MG63 (cell line): ENCODE results near the gene KLHL1. TPM values are rescaled to one million over a fixed set of nuclear protein-coding genes. Genes with fewer than 3 reads are reported as not detected.
A peak's percentile ranks its signal among the peaks of the same experiment; 100 is the strongest.

ENCODE experiments used
- DNase-seq: peaks from one replicate; pipeline ENCODE4 v3.0.0-alpha.2; 2020
- H3K27me3 ChIP-seq: fragments of 250-450 bp; sonication (Bioruptor Pico); 2 replicates; pipeline ENCODE4 v1.5.1; 2020; ENCODE audit warnings: mild to moderate bottlenecking, moderate library complexity
- H3K36me3 ChIP-seq: fragments of 250-450 bp; sonication (Bioruptor Pico); 2 replicates; pipeline ENCODE4 v1.5.1; 2020; ENCODE audit warnings: mild to moderate bottlenecking, moderate library complexity
- H3K4me3 ChIP-seq: fragments of 250-450 bp; sonication (Bioruptor Pico); 2 replicates; pipeline ENCODE4 v1.5.1; 2020; ENCODE audit warnings: mild to moderate bottlenecking, moderate library complexity
- H3K9me3 ChIP-seq: fragments of 250-450 bp; sonication (Bioruptor Pico); 2 replicates; pipeline ENCODE4 v1.5.1; 2020; ENCODE audit warnings: mild to moderate bottlenecking, moderate library complexity
- total RNA-seq: library from RNA; depleted of rRNA; stranded (reverse); fragments of >200 nt; shearing (Covaris generic); gene quantifications from 2 replicates; pipeline ENCODE4 v1.2.3, GENCODE V29; 2014; ENCODE audit warnings: low replicate concordance

The KLHL1 gene
- total RNA-seq, 1 experiment from 2014 or later = not detected

DNA sequence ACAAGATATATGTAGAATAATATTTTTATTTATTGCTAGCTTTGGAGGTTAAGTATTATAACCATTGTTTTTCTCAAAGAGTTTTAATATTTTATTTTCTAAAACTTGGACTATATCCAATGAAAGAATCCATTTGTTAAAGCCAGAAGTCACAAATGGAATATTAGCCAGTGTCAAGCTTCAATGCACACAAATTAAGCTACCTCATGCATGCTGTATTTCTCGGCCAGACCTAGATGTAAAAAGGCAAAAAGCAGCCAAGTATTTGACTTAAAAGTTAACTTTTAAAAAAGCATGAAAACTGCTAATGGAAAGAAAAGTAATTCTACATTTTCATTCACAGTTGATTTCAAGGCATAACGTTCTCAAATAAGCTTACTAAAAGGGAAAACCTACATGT is 160.7 kb downstream of the KLHL1 start:
- no peaks in the 10 kb centered on the region for H3K27me3 ChIP-seq
- no peaks in the 10 kb centered on the region for H3K36me3 ChIP-seq
- no peaks in the 10 kb centered on the region for H3K9me3 ChIP-seq
- H3K4me3 ChIP-seq = no peak overlapping the region
- no peak for DNase-seq

DNA sequence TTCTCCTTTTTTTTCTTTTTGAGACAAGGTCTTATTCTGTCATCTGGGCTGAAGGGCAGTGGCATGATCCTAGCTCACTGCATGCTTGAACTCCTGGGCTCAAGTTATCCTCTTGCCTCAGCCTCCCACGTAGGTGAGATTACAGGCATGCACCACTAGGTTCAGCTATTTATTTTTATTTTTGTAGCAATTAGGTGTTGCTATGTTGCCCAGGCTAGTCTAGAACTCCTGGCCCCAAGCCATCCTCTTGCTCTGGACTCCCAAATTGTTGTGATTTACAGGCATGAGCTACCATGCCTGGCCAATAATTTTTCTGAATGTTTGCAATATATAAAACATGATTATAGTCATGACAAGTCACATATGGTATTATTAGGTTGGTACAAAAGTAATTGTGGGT is 161.7 kb downstream of the KLHL1 start:
- Histone ChIP-seq H3K4me3 (no peak overlapping the region), H3K9me3 (no peaks in the 10 kb centered on the region), H3K27me3 (no peaks in the 10 kb centered on the region), H3K36me3 (no peaks in the 10 kb centered on the region)
- no peak for DNase-seq

DNA sequence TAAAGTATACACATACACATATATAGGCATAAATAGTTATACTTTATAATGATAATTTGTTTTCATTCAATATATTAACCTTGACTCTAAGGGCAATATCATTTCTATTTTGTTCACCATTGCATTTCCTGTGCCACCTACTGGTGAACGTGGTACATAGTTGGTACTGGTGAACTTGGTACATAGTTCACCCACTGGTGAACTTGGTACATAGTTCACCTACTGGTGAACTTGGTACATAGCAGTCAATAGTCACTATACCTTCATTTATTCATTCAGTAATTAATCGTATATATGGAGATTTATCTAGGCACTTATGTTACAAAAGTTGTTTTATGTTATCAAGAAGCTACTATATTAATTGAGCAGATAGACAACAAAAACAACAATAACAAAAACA is 173.2 kb downstream of the KLHL1 start:
- Histone ChIP-seq H3K4me3 (no peak overlapping the region), H3K27me3 (no peaks in the 10 kb centered on the region), H3K36me3 (no peaks in the 10 kb centered on the region), H3K9me3 (no peaks in the 10 kb centered on the region)
- DNase-seq = peak; percentile 7

DNA sequence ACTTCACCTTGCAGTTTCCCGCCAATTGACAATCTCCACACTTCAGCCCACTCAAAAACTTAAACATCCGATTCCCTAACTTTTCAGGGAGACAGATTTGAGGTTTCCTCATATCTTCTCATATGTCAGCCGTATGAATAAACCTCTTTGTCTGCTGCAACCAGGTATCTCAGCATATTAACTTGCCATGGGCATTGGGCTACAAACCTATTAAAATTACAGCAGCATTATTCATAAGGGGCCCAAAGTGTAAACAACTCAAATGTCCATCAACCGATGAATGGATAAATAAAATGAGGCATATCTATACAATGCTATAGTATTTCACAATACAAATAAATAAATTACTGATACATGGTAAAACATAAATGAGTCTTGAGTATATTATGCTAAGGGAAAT is 180.0 kb downstream of the KLHL1 start:
- no peak overlapping the region for H3K4me3 ChIP-seq
- H3K9me3 ChIP-seq = no peaks in the 10 kb centered on the region
- no peaks in the 10 kb centered on the region for H3K27me3 ChIP-seq
- no peaks in the 10 kb centered on the region for H3K36me3 ChIP-seq
- DNase-seq = no peak

DNA sequence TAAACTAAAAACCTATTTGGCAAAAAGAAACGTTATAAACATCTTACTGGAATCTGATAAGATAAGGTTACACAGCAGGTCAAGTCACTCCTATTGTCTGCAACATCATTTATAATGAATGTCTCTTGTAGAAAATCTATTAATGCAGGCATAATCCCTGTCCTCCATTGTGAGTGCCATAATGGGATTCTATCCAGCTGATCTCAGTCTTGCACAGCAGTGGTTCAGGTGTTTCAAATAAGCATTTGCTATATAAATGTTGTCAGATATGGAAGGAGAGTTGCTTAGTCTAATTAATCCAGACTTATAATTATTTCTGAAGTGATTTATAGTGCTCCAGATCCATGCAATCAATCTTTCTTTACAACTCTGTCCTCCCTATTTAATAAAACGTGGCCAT is 187.1 kb downstream of the KLHL1 start:
- Histone ChIP-seq H3K36me3 (no peaks in the 10 kb centered on the region), H3K27me3 (no peaks in the 10 kb centered on the region), H3K9me3 (no peaks in the 10 kb centered on the region), H3K4me3 (no peak overlapping the region)
- DNase-seq = no peak

DNA sequence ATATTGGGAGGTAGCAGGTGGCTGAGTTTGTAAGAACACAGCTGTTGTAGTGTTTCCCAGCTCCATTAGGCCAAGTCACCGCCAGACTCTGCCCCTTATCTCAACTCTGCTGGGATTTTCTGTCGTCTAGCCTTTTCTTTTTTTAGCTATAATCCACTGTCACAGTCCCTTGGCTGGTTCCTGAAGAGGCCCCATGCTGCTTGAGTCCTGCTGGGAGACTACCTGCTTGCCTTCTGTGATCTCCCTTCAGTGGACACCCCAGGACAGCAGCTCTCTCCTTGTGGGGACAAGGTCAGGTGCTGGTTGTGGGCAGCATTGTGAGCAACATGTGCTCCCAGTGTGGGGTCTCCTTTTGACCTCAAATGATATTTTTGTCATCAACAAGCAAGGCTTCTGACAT is 195.6 kb downstream of the KLHL1 start:
- H3K27me3 ChIP-seq = no peaks in the 10 kb centered on the region
- no peaks in the 10 kb centered on the region for H3K9me3 ChIP-seq
- no peak overlapping the region for H3K4me3 ChIP-seq
- H3K36me3 ChIP-seq = no peaks in the 10 kb centered on the region
- no peak for DNase-seq

DNA sequence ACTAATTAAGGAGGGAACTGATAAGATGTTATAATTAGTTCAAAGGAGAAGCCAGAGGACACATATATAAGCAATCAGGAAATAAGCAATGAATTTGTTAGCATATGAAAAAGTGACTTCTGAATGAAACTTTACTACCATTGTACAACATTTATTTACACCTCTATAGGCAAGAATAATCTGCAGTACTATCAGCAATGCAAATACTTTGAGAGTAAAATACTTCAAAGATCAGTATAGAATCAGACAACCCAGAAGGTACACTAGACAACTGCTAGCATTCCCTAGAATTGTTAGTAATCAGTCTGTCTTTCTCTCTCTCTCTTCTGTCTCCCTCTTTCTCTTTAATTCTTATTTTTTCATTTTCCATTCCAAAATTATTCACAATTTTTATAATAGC is 197.5 kb downstream of the KLHL1 start:
- Histone ChIP-seq H3K36me3 (no peaks in the 10 kb centered on the region), H3K9me3 (no peaks in the 10 kb centered on the region), H3K27me3 (no peaks in the 10 kb centered on the region), H3K4me3 (no peak overlapping the region)
- DNase-seq = no peak

DNA sequence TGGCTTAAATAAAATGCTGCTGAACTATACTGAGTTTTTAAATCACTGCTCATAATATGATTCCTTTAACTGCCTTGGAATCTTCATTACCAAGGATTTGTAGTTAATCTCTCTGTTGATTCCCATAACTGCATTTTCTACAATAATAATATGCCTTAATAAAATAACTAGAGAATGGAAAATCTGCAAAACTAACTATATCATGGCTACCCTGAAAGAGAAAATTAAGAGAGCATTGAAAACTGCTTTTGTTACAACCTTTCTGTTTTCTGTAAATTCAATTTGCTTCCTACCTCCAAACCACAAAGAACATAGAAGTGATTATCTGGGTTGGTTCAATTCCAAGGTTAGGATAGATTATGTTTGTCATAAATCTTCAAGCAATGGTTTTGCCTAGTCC is 203.5 kb downstream of the KLHL1 start:
- Histone ChIP-seq H3K36me3 (no peaks in the 10 kb centered on the region), H3K9me3 (no peaks in the 10 kb centered on the region), H3K27me3 (no peaks in the 10 kb centered on the region), H3K4me3 (no peak overlapping the region)
- no peak for DNase-seq

DNA sequence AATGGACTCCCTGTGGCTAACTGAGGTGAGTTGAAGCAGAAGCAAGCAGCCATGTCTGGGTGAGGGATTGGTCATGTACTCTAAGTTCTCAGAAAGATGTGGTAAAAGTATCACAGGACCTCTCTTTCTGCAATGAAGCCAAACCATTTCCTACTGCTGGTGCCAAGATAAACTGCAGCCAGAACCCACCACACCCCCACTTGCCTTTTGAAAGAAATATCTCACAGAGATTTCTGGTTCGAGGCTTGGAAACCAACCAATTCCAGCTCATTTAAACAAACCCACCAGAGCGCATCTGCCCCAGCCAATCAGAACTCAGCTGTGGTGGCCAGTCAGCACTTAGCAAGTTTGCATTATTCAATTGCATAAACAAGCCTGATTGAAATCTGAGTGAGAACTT is 205.2 kb downstream of the KLHL1 start:
- H3K36me3 ChIP-seq = no peaks in the 10 kb centered on the region
- no peak overlapping the region for H3K4me3 ChIP-seq
- H3K9me3 ChIP-seq = no peaks in the 10 kb centered on the region
- peak; percentile 15 for DNase-seq
- H3K27me3 ChIP-seq = no peaks in the 10 kb centered on the region

DNA sequence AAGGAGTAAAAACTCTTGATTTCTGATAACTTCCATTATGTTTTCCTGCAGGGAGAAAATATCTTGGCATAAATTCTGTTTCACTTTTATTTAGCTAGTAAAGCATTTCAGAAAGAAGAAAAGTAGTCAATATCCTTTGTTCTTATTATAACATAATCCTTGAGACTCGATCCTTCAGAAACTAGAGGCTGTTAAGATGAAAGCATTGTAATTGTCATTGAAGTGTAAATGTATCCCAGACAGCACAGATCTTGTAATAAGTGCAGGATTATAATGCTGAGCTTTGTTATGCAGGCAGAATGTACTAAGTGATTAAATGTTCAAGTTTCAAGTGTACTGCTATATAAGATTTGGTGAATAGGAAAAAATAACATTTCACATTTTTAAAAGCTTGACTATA is 225.8 kb downstream of the KLHL1 start:
- no peak for DNase-seq
- Histone ChIP-seq H3K9me3 (no peaks in the 10 kb centered on the region), H3K27me3 (no peaks in the 10 kb centered on the region), H3K4me3 (no peak overlapping the region), H3K36me3 (no peaks in the 10 kb centered on the region)

DNA sequence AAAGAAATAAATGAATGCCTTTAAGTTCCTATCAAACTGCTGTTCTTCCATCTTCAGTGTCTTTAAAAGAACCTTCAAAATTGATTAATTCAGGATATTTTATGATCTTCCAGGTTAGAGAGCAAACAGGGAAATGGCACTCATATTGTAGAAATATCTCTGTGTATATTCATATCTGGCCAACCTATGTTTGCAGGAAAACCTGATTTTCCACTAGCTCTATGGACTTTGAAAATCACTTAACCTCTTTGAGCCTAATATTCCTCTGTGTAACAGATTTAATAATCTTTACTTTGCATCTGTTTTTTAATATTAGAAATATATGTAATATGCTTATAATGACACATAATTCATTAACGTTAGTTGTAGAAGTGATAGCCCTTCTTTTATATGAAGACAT is 228.3 kb downstream of the KLHL1 start:
- DNase-seq = no peak
- no peak overlapping the region for H3K4me3 ChIP-seq
- no peaks in the 10 kb centered on the region for H3K9me3 ChIP-seq
- no peaks in the 10 kb centered on the region for H3K27me3 ChIP-seq
- H3K36me3 ChIP-seq = no peaks in the 10 kb centered on the region

DNA sequence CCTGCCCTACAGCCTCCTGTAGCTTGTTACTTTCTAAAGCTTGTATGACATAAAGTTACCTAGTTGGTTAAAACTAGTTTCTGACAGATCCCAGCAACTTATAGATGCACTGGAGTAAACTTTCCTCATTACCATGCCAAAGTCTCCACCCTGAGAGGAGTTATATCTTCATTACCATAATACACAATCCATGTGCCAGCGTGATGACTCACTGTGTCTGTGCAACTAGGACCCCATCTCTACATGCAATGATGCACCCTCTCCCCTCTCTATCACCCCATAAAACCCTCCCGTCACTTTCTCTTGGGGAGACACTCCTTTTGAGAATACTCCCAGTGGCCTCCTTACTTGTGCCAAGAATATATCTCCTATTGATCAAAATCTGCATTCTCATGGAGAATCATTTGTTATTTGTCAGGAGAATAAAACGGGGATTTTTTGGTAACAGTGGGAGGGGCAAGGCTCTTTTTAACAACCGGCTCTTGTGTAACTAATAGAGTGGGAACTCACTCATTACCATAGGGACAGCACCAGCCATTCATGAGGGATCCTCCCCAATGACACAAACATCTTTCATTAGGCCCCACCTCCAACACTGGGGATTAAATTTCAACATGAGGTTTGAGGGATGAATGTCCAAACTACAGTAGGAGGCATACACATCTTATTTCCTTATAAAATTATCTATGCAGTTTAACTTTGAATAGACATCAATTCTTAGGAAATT is 235.8 kb downstream of the KLHL1 start:
- H3K27me3 ChIP-seq = no peaks in the 10 kb centered on the region
- H3K4me3 ChIP-seq = no peak overlapping the region
- H3K36me3 ChIP-seq = no peaks in the 10 kb centered on the region
- no peak for DNase-seq
- H3K9me3 ChIP-seq = no peaks in the 10 kb centered on the region

DNA sequence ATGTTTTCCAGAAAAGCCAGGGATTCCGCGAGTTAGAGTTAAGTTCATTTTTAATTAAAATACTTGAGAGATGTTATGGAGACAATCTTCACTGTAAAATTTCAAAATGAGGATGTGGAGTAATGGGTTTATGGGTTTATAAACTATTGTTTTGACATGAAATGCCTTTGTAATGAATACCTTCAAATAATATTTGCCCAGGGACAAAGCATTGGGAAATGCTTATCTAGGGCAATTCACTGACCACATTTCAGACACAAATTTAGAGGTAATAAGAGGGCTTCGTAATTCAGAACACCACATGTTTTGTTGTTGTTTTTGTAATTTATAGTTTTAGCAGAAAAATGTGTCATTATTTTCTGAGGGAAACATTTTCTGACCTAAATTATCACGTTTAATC is 241.7 kb downstream of the KLHL1 start:
- Histone ChIP-seq H3K36me3 (no peaks in the 10 kb centered on the region), H3K27me3 (no peaks in the 10 kb centered on the region), H3K4me3 (no peak overlapping the region), H3K9me3 (no peaks in the 10 kb centered on the region)
- no peak for DNase-seq

DNA sequence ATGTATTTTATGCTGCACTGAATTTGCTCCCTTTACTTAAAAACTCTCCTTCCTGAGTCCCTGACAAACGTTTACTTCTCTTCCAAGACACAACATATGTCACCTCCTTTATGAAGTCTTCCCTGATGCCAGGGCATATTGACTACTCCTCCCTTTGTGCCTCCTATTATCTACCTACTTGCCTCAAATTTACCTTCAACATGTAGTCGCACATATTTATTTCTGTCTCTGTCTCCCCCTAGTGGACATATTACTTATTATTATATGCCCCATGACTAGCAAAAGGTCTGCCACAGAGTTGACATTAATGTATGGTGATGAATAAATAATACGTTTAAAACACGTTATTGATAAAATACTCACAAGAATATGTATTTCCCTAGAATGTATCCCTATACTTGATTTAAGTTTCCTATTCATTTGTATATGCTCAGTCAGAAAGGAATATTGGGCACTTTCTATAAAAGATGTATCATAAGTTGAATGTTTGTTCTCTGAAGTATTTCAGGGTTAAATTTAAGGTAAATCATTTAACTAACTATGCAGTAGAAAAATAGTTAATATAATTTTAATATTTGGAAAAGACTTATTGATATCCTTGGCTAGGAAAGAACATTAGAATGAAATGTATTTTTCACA is 250.9 kb downstream of the KLHL1 start:
- Histone ChIP-seq H3K36me3 (no peaks in the 10 kb centered on the region), H3K4me3 (no peak overlapping the region), H3K27me3 (no peaks in the 10 kb centered on the region), H3K9me3 (no peaks in the 10 kb centered on the region)
- DNase-seq = no peak

DNA sequence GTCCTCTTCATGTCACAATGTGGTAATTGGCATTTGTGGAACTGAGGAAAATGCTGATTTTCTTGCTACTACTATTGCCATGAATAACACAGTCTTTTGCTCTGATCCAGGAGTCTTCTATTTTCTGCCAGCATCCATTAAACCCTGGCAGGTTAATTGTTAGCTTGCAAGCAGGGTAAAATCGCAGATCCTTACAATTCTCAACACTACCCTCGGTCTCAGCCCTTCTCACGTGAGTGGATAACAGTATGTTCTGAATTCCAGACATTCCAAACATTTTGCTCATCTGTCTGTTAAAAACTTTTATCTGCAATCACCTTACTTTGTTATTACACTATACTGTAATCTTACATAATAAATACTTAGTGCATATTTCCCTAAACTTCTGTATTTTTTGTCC is 251.9 kb downstream of the KLHL1 start:
- Histone ChIP-seq H3K4me3 (no peak overlapping the region), H3K27me3 (no peaks in the 10 kb centered on the region), H3K9me3 (no peaks in the 10 kb centered on the region), H3K36me3 (no peaks in the 10 kb centered on the region)
- DNase-seq = no peak

DNA sequence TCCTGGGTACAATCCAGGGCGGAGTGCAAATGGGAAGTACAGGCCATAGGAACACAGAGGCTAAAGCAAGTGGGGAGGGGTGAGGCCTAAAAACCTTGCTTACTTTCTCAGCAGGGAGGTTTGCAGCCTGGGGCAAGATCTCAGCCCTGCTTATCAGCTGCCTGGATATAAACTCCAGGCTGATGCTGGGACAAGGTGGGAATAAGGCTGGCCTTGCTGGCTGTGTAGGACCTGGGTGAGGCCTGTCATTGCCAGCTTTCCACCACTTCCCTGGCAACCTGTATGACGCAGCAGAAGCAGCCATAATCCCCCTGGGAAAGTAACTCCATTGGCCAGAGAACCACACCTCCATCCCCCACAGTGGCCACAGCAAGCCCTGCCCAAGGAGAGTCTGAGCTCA is 279.7 kb downstream of the KLHL1 start:
- DNase-seq = no peak
- Histone ChIP-seq H3K4me3 (no peak overlapping the region), H3K36me3 (no peaks in the 10 kb centered on the region), H3K27me3 (no peaks in the 10 kb centered on the region), H3K9me3 (no peaks in the 10 kb centered on the region)

DNA sequence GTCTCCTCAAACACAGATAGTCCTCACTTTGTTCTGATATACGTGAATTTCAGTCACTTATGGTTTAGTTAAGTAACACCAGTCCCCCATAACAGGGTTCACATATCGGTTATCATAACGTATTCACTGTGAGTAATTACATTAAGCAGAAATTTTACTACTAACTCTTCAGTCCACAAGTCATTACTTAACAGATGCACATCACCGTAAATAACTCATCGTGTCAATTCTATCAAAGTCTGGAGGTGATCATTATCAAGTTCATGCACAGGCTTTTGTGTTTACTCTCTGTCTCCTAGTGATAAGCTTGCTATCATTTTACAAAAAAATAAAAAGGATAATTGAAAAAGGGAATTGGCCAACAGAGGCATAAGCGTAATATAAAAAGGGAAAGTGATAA is 288.1 kb downstream of the KLHL1 start:
- Histone ChIP-seq H3K9me3 (no peaks in the 10 kb centered on the region), H3K36me3 (no peaks in the 10 kb centered on the region), H3K4me3 (no peak overlapping the region), H3K27me3 (no peaks in the 10 kb centered on the region)
- DNase-seq = no peak

DNA sequence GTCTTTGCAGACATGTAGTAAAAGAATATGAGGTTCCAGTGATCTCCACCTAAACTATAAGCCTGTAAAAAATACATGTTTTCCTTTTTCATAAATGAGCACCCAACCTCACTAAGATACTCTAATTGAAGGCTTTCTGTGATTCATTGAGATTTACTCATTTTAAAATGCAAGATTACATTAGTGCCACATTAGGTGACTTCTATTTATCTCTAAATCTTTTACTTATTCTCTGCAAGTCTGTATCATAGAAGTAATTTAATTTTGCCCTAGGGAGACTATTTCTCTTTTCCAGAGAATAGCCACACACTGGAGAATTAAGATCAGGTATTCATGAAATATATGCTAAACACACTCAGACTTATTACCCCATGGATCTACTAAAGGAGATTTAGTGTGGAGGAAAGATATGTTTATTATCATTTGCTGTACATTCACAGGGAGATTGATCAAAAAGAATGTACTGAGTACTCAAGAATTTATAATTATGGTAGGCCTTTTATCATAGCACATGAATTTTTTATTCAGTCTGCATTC is 290.9 kb downstream of the KLHL1 start:
- Histone ChIP-seq H3K4me3 (no peak overlapping the region), H3K27me3 (no peaks in the 10 kb centered on the region), H3K36me3 (no peaks in the 10 kb centered on the region), H3K9me3 (no peaks in the 10 kb centered on the region)
- no peak for DNase-seq
